WTC11 (cell line): Measurements from ENCODE around the gene PDE8B. TPM values are rescaled to one million over a fixed set of nuclear protein-coding genes. Genes with fewer than 3 reads are reported as not detected.
A peak's percentile ranks its signal among the peaks of the same experiment; 100 is the strongest.

Experiments used
- ATAC-seq: fragments of 200-7000 bp; cut with Tn5 transposase; 2 replicates; pipeline ENCODE4 v1.10.0; 2021; ENCODE audit warnings: mild to moderate bottlenecking, moderate library complexity
- CTCF ChIA-PET: fragments of 300-600 bp; sonication (Branson Sonifier 250); formaldehyde crosslinking; loops from one replicate; lab custom pipeline; 2021; ENCODE audit warnings: antibody characterized with exemption; lab: Charles Lee
- POLR2A ChIA-PET: fragments of 350-600 bp; sonication (Branson Sonifier 250); formaldehyde crosslinking; loops from one replicate; lab custom pipeline; 2021; ENCODE audit warnings: antibody characterized with exemption; lab: Charles Lee
- DNase-seq: peaks from one replicate; pipeline ENCODE4 v3.0.0; 2021; ENCODE audit warnings: low spot score
- H3K27ac Mint-ChIP-seq: 2 replicates; pipeline ENCODE4 v1.8.0; 2021; ENCODE audit warnings: mixed read lengths
- H3K27me3 Mint-ChIP-seq: 2 replicates; pipeline ENCODE4 v1.8.0; 2021; ENCODE audit warnings: low read depth, mild to moderate bottlenecking, moderate library complexity, mixed read lengths
- H3K36me3 Mint-ChIP-seq: 2 replicates; pipeline ENCODE4 v1.8.0; 2021; ENCODE audit warnings: mixed read lengths
- H3K4me1 Mint-ChIP-seq: 2 replicates; pipeline ENCODE4 v1.8.0; 2022; ENCODE audit warnings: mixed read lengths
- H3K4me3 Mint-ChIP-seq: 2 replicates; pipeline ENCODE4 v1.8.0; 2021; ENCODE audit warnings: mild to moderate bottlenecking, moderate library complexity, mixed read lengths
- H3K9me3 Mint-ChIP-seq: 2 replicates; pipeline ENCODE4 v1.8.0; 2021; ENCODE audit warnings: mixed read lengths
- ATF3 ChIP-seq: sonication (generic); formaldehyde crosslinking; conservative IDR thresholded peaks from 2 replicates; pipeline ENCODE4 v1.8.1; 2022; ENCODE audit warnings: mild to moderate bottlenecking, missing genetic modification reagents
- CREB1 ChIP-seq: sonication (generic); formaldehyde crosslinking; IDR thresholded peaks from 2 replicates; pipeline ENCODE4 v1.8.0; 2023; ENCODE audit warnings: mild to moderate bottlenecking, missing genetic modification reagents
- CREM ChIP-seq: sonication (generic); formaldehyde crosslinking; IDR thresholded peaks from 2 replicates; pipeline ENCODE4 v1.8.1; 2022; ENCODE audit warnings: mild to moderate bottlenecking, missing genetic modification reagents, moderate library complexity
- EMX1 ChIP-seq: fragments of 250-450 bp; sonication (Bioruptor Pico); IDR thresholded peaks from 2 replicates; pipeline ENCODE4 v1.8.0; 2021; ENCODE audit warnings: mild to moderate bottlenecking
- ERG ChIP-seq: fragments of 250-450 bp; sonication (Bioruptor Pico); IDR thresholded peaks from 2 replicates; pipeline ENCODE4 v1.8.0; 2021; ENCODE audit warnings: mild to moderate bottlenecking
- ETV6 ChIP-seq: sonication (generic); formaldehyde crosslinking; IDR thresholded peaks from 2 replicates; pipeline ENCODE4 v1.8.1; 2022; ENCODE audit warnings: mild to moderate bottlenecking, missing genetic modification reagents
- FOXK1 ChIP-seq: sonication (generic); formaldehyde crosslinking; IDR thresholded peaks from 2 replicates; pipeline ENCODE4 v1.8.0; 2022; ENCODE audit warnings: mild to moderate bottlenecking, moderate library complexity, missing genetic modification reagents
- HMGA2 ChIP-seq: fragments of 250-450 bp; sonication (Bioruptor Pico); IDR thresholded peaks from 2 replicates; pipeline ENCODE4 v1.4.0; 2021; ENCODE audit warnings: mild to moderate bottlenecking, moderate library complexity
- KAT7 ChIP-seq: sonication (generic); formaldehyde crosslinking; IDR thresholded peaks from 2 replicates; pipeline ENCODE4 v1.8.1; 2023; ENCODE audit warnings: missing genetic modification reagents, mild to moderate bottlenecking, borderline replicate concordance
- TCF7 ChIP-seq: sonication (generic); formaldehyde crosslinking; IDR thresholded peaks from 2 replicates; pipeline ENCODE4 v1.8.0; 2022; ENCODE audit warnings: mild to moderate bottlenecking, low read depth, missing genetic modification reagents, moderate library complexity
- ZMAT4 ChIP-seq: fragments of 250-450 bp; sonication (Bioruptor Pico); IDR thresholded peaks from 2 replicates; pipeline ENCODE4 v1.9.0; 2021; ENCODE audit warnings: mild to moderate bottlenecking
- ZNF219 ChIP-seq: sonication (generic); formaldehyde crosslinking; IDR thresholded peaks from 2 replicates; pipeline ENCODE4 v1.8.0; 2023; ENCODE audit warnings: missing genetic modification reagents, mild to moderate bottlenecking, borderline replicate concordance
- ZNF263 ChIP-seq: sonication (generic); formaldehyde crosslinking; IDR thresholded peaks from 2 replicates; pipeline ENCODE4 v1.8.1; 2022; ENCODE audit warnings: low read depth, mild to moderate bottlenecking, moderate library complexity, missing genetic modification reagents
- ZNF281 ChIP-seq: sonication (generic); formaldehyde crosslinking; IDR thresholded peaks from 2 replicates; pipeline ENCODE4 v1.8.0; 2023; ENCODE audit warnings: mild to moderate bottlenecking, missing genetic modification reagents
- ZNF423 ChIP-seq: fragments of 250-450 bp; sonication (Bioruptor Pico); IDR thresholded peaks from 2 replicates; pipeline ENCODE4 v2.1.2; 2022; ENCODE audit warnings: mild to moderate bottlenecking, moderate library complexity
- ZNF671 ChIP-seq: fragments of 250-450 bp; sonication (Bioruptor Pico); IDR thresholded peaks from 2 replicates; pipeline ENCODE4 v1.8.0; 2021; ENCODE audit warnings: mild to moderate bottlenecking
- total RNA-seq: library from RNA; stranded (reverse); gene quantifications from 3 replicates; pipeline ENCODE4 v1.2.3, GENCODE V29; 2021
- TF ChIP-seq, protein P1 (sequence below): sonication (generic); formaldehyde crosslinking; IDR thresholded peaks from 2 replicates; pipeline ENCODE4 v1.8.1; 2023; ENCODE audit warnings: mild to moderate bottlenecking, missing genetic modification reagents
- TF ChIP-seq, protein P2 (sequence below): fragments of 250-450 bp; sonication (Bioruptor Pico); IDR thresholded peaks from 2 replicates; pipeline ENCODE4 v1.9.0; 2021; ENCODE audit warnings: mild to moderate bottlenecking
- TF ChIP-seq, protein P3 (sequence below): sonication (generic); formaldehyde crosslinking; IDR thresholded peaks from 2 replicates; pipeline ENCODE4 v1.8.1; 2022; ENCODE audit warnings: mild to moderate bottlenecking, missing genetic modification reagents, moderate library complexity, borderline replicate concordance

The PDE8B gene
- total RNA-seq, 1 experiment from 2014 or later: 0.31 TPM

DNA sequence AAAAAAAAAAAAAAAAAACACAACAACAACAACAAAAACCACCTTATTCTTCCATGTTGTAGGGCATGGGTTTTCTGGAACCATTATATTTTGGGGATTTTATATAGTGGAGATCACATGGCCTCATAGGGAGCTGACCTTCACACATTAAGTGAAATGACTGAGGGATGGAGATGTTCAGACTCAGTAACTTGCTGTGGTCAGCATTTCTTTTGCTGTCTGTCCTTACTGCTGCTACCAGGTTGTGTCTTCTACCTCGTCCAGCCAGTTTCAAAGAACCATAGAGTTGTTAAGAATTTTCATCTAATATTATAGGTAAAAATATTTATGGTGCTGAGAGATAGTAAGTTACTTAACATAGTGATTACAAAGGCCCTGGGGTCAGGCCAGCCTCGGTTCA, 107.6 kb downstream of the PDE8B start:
- CTCF ChIA-PET: no interaction called here
- Mint-ChIP-seq H3K4me3 (no peak overlapping the region), H3K9me3 (no peaks in the 10 kb centered on the region)
- TF ChIP-seq, protein P1, sequence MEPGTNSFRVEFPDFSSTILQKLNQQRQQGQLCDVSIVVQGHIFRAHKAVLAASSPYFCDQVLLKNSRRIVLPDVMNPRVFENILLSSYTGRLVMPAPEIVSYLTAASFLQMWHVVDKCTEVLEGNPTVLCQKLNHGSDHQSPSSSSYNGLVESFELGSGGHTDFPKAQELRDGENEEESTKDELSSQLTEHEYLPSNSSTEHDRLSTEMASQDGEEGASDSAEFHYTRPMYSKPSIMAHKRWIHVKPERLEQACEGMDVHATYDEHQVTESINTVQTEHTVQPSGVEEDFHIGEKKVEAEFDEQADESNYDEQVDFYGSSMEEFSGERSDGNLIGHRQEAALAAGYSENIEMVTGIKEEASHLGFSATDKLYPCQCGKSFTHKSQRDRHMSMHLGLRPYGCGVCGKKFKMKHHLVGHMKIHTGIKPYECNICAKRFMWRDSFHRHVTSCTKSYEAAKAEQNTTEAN (CRISPR knock-in tag): no peak
- TF ChIP-seq ZNF263 (no peak), ZNF219 (CRISPR knock-in tag) (no peak), ZMAT4 (no peak), HMGA2 (CRISPR knock-in tag) (no peak), TCF7 (no peak)
- TF ChIP-seq, protein P2, sequence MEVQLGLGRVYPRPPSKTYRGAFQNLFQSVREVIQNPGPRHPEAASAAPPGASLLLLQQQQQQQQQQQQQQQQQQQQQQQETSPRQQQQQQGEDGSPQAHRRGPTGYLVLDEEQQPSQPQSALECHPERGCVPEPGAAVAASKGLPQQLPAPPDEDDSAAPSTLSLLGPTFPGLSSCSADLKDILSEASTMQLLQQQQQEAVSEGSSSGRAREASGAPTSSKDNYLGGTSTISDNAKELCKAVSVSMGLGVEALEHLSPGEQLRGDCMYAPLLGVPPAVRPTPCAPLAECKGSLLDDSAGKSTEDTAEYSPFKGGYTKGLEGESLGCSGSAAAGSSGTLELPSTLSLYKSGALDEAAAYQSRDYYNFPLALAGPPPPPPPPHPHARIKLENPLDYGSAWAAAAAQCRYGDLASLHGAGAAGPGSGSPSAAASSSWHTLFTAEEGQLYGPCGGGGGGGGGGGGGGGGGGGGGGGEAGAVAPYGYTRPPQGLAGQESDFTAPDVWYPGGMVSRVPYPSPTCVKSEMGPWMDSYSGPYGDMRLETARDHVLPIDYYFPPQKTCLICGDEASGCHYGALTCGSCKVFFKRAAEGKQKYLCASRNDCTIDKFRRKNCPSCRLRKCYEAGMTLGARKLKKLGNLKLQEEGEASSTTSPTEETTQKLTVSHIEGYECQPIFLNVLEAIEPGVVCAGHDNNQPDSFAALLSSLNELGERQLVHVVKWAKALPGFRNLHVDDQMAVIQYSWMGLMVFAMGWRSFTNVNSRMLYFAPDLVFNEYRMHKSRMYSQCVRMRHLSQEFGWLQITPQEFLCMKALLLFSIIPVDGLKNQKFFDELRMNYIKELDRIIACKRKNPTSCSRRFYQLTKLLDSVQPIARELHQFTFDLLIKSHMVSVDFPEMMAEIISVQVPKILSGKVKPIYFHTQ: no peak
- TF ChIP-seq, all 79 proteins: peak for 0
- Mint-ChIP-seq H3K36me3 (no peaks in the 10 kb centered on the region), H3K27me3 (peaks cover 10% of the 10 kb centered on the region), H3K27ac (no peak overlapping the region), H3K4me1 (peaks cover 19% of the 10 kb centered on the region)
- DNase-seq (no peak), ATAC-seq (no peak)
- POLR2A ChIA-PET: no interaction called here

DNA sequence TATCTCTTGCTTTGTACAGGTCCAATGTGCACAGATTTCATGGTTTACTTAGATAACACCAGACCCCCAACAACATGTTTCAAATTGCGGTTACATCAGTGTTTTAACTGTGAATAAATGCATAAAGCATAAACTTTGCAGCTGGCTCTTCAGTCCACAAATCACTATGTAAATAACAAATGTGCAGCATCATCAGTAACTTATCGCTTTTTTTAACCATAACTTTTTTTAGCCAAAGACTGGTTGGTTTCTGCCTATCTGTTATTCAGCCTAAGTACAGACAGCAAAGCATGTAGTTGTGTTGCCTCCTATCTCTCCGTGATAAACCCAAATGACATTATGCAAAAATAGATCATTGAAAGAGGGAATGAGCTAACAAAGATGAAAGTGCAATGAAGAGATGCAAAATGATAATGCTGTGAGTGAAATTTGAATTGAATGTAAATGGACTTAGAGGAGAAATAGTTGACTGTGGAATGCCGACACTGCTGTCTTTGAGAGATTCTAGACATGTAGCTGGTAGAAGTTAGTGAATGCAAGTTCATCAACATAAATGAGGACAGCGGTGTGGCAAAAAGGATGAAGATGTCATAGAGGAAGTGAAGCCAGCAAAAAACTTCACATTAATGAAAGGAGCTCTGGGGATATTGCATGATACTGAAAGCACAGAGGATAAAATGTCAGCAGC, 108.8 kb downstream of the PDE8B start:
- TF ChIP-seq, protein P3, sequence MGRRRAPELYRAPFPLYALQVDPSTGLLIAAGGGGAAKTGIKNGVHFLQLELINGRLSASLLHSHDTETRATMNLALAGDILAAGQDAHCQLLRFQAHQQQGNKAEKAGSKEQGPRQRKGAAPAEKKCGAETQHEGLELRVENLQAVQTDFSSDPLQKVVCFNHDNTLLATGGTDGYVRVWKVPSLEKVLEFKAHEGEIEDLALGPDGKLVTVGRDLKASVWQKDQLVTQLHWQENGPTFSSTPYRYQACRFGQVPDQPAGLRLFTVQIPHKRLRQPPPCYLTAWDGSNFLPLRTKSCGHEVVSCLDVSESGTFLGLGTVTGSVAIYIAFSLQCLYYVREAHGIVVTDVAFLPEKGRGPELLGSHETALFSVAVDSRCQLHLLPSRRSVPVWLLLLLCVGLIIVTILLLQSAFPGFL: no peak
- TF ChIP-seq KAT7 (CRISPR knock-in tag) (no peak), CREB1 (no peak), ETV6 (CRISPR knock-in tag) (no peak), FOXK1 (no peak), CREM (CRISPR knock-in tag) (no peak)
- no peak for DNase-seq
- ChIA-PET POLR2A (no interaction called here), CTCF (interaction anchor here (0.5 to 0.9 kb wide), 2 partner anchors 11 to 176 kb away, joined by 3 to 4 read pairs; no protein-coding TSS in a partner anchor)
- Mint-ChIP-seq H3K4me1 (peaks cover 20% of the 10 kb centered on the region), H3K27ac (no peak overlapping the region), H3K36me3 (no peaks in the 10 kb centered on the region), H3K27me3 (peaks cover 13% of the 10 kb centered on the region), H3K9me3 (no peaks in the 10 kb centered on the region), H3K4me3 (no peak overlapping the region)
- ATAC-seq: no peak

DNA sequence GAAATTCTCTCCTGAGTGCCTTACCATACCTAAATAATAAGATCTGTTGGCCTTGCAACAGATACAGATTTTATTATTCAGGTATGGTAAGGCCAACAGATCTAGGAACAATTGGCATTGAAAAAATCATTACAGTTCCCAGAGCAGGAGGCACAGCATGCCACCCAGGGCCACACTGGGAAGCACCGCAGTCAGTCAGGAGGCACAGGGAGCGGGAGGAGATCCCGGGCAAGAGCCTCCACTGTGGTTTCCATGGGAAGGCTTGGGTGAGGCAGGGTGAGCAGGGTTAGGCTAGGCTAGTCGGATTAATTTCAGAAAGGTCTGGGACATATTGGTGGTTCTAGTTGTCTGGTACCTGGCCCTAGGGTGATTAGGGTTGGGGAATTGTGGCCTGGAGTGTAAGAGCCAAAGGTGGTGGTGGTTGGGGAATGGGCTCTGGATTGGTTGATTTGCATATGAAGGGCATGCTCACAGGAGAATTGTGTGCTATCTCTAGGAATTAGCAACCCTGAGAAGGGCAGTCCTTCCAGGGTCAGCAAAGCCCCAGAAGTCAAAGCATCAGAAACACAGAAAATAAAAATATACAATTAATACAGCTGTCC, 111.4 kb downstream of the PDE8B start:
- Mint-ChIP-seq H3K4me1 (peaks cover 20% of the 10 kb centered on the region), H3K27me3 (peaks cover 13% of the 10 kb centered on the region), H3K27ac (no peak overlapping the region), H3K9me3 (no peaks in the 10 kb centered on the region), H3K36me3 (no peaks in the 10 kb centered on the region), H3K4me3 (peak overlapping the region; percentile 4; the same call in 1 of the 2 replicates)
- CTCF ChIA-PET: no interaction called here
- TF ChIP-seq ATF3 (CRISPR knock-in tag) (no peak), EMX1 (CRISPR knock-in tag) (no peak), ZNF281 (no peak), ERG (no peak), ZNF423 (CRISPR knock-in tag) (peak; percentile 90), ZMAT4 (no peak), ZNF671 (CRISPR knock-in tag) (no peak)
- TF ChIP-seq, protein P1 (CRISPR knock-in tag): no peak
- DNase-seq (no peak), ATAC-seq (peak; percentile 98)
- POLR2A ChIA-PET: no interaction called here
